IMR-90 (cell line): ENCODE data around the gene RFX5.

ENCODE experiments used
- BHLHE40 ChIP-seq: fragments of 150-350 bp; IDR thresholded peaks from 2 replicates; pipeline ENCODE4 v1.6.1; 2016; ENCODE audit warnings: mild to moderate bottlenecking, low read depth, low read length
- CTCF ChIP-seq: conservative IDR thresholded peaks from 2 replicates; pipeline ENCODE4 v1.5.1; 2012; ENCODE audit warnings: mild to moderate bottlenecking, low read depth, low read length, improper control_type of control experiment
- MAZ ChIP-seq: IDR thresholded peaks from 2 replicates; pipeline ENCODE4 v1.6.1; 2012; ENCODE audit warnings: low read depth, mild to moderate bottlenecking, low read length, improper control_type of control experiment, moderate library complexity, borderline replicate concordance
- TF ChIP-seq, protein P1 (sequence below): fragments of 150-350 bp; IDR thresholded peaks from 2 replicates; pipeline ENCODE4 v1.6.1; 2017; ENCODE audit warnings: mild to moderate bottlenecking, antibody characterized with exemption, low read length, low read depth

DNA sequence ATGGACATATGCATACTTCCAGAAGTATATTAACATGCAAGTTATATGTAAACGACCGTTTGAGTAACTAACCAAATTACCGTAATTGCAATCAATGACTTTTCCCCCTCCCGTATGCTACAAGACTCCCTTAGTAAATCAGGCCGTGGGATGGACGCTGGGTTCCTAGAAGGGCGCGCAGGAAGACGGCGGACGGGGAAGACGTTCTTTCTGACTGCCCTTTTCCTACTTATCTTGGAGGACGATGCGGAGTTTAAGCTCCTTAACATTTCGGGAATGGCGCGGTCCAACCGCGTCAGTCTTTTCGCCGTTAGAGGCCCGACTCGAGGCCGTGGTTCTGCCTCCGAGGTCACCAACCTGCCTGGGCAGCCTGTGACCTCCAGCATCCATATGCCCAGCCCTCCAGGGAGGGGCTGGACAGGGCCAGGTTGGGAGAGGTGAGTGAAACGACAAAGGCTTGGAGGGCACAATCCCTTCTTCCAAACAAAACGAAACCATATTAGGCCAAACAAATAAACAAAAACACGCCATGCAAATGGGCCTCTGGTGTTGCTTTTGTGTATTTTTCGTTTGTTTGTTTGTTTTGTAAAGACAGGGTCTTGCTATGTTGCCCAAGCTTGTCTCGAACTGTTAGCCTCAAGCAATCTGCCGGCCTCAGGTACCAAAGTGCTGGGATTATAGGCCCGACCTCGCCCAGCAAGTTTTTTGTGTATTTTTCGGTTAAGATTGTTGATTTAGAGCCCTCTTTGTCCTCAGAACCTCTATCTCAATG, 19.0 kb downstream of the RFX5 start:
- TF ChIP-seq CTCF (no peak), BHLHE40 (no peak), MAZ (no peak)
- TF ChIP-seq, protein P1, sequence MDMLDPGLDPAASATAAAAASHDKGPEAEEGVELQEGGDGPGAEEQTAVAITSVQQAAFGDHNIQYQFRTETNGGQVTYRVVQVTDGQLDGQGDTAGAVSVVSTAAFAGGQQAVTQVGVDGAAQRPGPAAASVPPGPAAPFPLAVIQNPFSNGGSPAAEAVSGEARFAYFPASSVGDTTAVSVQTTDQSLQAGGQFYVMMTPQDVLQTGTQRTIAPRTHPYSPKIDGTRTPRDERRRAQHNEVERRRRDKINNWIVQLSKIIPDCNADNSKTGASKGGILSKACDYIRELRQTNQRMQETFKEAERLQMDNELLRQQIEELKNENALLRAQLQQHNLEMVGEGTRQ, result no peak
